HepG2 (cell line): ENCODE measurements around the gene GDPD4. TPM values are rescaled to one million over a fixed set of nuclear protein-coding genes. Genes with fewer than 3 reads are reported as not detected.
A peak's percentile ranks its signal among the peaks of the same experiment; 100 is the strongest.

ENCODE experiments used
- FOXK2 ChIP-seq: fragments of 450-650 bp; IDR thresholded peaks from 2 replicates; pipeline ENCODE4 v1.6.1; 2016
- HES4 ChIP-seq: sonication (generic); formaldehyde crosslinking; IDR thresholded peaks from 2 replicates; pipeline ENCODE4 v1.9.0; 2021; ENCODE audit warnings: mild to moderate bottlenecking, missing genetic modification reagents, borderline replicate concordance
- ISL2 ChIP-seq: sonication (generic); formaldehyde crosslinking; IDR thresholded peaks from 2 replicates; pipeline ENCODE4 v1.5.0; 2020; ENCODE audit warnings: missing genetic modification reagents
- MXD3 ChIP-seq: IDR thresholded peaks from 2 replicates; pipeline ENCODE4 v1.6.1; 2016; ENCODE audit warnings: mild to moderate bottlenecking, missing biosample characterization, missing genetic modification reagents
- NRL ChIP-seq: sonication (generic); formaldehyde crosslinking; IDR thresholded peaks from 2 replicates; pipeline ENCODE4 v1.5.0; 2020; ENCODE audit warnings: missing genetic modification reagents, mild to moderate bottlenecking, moderate library complexity, borderline replicate concordance
- PCBP1 ChIP-seq: fragments of 200-400 bp; formaldehyde crosslinking; IDR thresholded peaks from 2 replicates; pipeline ENCODE4 v1.6.1; 2017; ENCODE audit warnings: mild to moderate bottlenecking, low read depth, low read length, borderline replicate concordance
- RBM22 ChIP-seq: fragments of 200-400 bp; formaldehyde crosslinking; optimal IDR thresholded peaks from 2 replicates; pipeline ENCODE3; 2017; ENCODE audit warnings: mild to moderate bottlenecking, low read length, moderate library complexity
- RERE ChIP-seq: IDR thresholded peaks from 2 replicates; pipeline ENCODE4 v1.6.1; 2016; ENCODE audit warnings: low read depth, missing genetic modification reagents, missing compliant biosample characterization
- RFX5 ChIP-seq: IDR thresholded peaks from 2 replicates; pipeline ENCODE4 v1.6.1; 2011; ENCODE audit warnings: low read depth, low read length, improper control_type of control experiment
- RORA ChIP-seq: sonication (generic); formaldehyde crosslinking; IDR thresholded peaks from 2 replicates; pipeline ENCODE4 v1.5.0; 2020; ENCODE audit warnings: mild to moderate bottlenecking, missing genetic modification reagents, moderate library complexity
- RXRB ChIP-seq: IDR thresholded peaks from 2 replicates; pipeline ENCODE4 v1.6.1; 2016; ENCODE audit warnings: borderline replicate concordance, missing genetic modification reagents, missing compliant biosample characterization
- SNAPC2 ChIP-seq: sonication (generic); formaldehyde crosslinking; IDR thresholded peaks from 2 replicates; pipeline ENCODE4 v1.8.1; 2022; ENCODE audit warnings: mild to moderate bottlenecking, missing genetic modification reagents
- SP5 ChIP-seq: IDR thresholded peaks from 2 replicates; pipeline ENCODE4 v1.6.1; 2016; ENCODE audit warnings: low read depth, borderline replicate concordance
- ZNF256 ChIP-seq: sonication (generic); formaldehyde crosslinking; conservative IDR thresholded peaks from 2 replicates; pipeline ENCODE4 v1.4.0; 2020; ENCODE audit warnings: missing genetic modification reagents
- ZNF747 ChIP-seq: sonication (generic); formaldehyde crosslinking; IDR thresholded peaks from 2 replicates; pipeline ENCODE4 v1.8.1; 2023; ENCODE audit warnings: missing genetic modification reagents, mild to moderate bottlenecking, borderline replicate concordance
- polyA plus RNA-seq, 8 experiments: library from polyadenylated mRNA; depleted of rRNA in 3 of 8; stranded (reverse) in 7 of 8; unstranded in 1 of 8; fragments of >200 nt; fragmentation: Illumina TruSeq in 4 of 8; extraction: Trizol in 4 of 8; gene quantifications; 2 replicates each; pipeline versions ENCODE4 v1.2.1 to v1.2.3, GENCODE V29; 2011 to 2016; ENCODE audit warnings: low read depth in 4 of 8, missing spikeins in 1 of 8, mixed read lengths in 1 of 8; ENCODE audit not compliant: insufficient read depth in 1 of 8
- total RNA-seq, 5 experiments: library from RNA; depleted of rRNA; stranded (reverse); fragments of >200 nt; fragmentation: Illumina TruSeq; extraction: Trizol; gene quantifications; 2 replicates each; pipeline ENCODE4 v1.2.3, GENCODE V29; 2016; ENCODE audit warnings: low read depth in 1 of 5
- TF ChIP-seq, protein P1 (sequence below), 2 experiments: sonication (generic) in 1 of 2; formaldehyde crosslinking in 1 of 2; IDR thresholded peaks; 2 replicates each; pipeline versions ENCODE4 v1.4.0 to v1.6.1; 2016 to 2020; ENCODE audit warnings: borderline replicate concordance in 1 of 2, low read depth in 1 of 2, mild to moderate bottlenecking in 1 of 2, missing genetic modification reagents in 1 of 2
- TF ChIP-seq, protein P2 (sequence below): sonication (generic); formaldehyde crosslinking; IDR thresholded peaks from 2 replicates; pipeline ENCODE4 v1.5.0; 2020; ENCODE audit warnings: missing genetic modification reagents

The GDPD4 gene
- total and polyA plus RNA-seq, 2 of the 13 experiments (the other 11 are each of a cell fraction or from before 2014, with no cell fraction given), result not detected

- TF ChIP-seq, protein P1, sequence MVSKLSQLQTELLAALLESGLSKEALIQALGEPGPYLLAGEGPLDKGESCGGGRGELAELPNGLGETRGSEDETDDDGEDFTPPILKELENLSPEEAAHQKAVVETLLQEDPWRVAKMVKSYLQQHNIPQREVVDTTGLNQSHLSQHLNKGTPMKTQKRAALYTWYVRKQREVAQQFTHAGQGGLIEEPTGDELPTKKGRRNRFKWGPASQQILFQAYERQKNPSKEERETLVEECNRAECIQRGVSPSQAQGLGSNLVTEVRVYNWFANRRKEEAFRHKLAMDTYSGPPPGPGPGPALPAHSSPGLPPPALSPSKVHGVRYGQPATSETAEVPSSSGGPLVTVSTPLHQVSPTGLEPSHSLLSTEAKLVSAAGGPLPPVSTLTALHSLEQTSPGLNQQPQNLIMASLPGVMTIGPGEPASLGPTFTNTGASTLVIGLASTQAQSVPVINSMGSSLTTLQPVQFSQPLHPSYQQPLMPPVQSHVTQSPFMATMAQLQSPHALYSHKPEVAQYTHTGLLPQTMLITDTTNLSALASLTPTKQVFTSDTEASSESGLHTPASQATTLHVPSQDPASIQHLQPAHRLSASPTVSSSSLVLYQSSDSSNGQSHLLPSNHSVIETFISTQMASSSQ (IDR thresholded peaks at IDR 0.05; ENCODE audit: low read depth), result no peak
- TF ChIP-seq, protein P1 (CRISPR knock-in tag; IDR thresholded peaks at IDR 0.05; ENCODE audit: borderline replicate concordance), result no peak
- TF ChIP-seq SP5 (no peak), RORA (no peak), RBM22 (no peak), NRL (CRISPR knock-in tag) (no peak), ISL2 (CRISPR knock-in tag) (no peak), RFX5 (no peak), ZNF256 (CRISPR knock-in tag) (no peak), MXD3 (CRISPR knock-in tag) (no peak), HES4 (CRISPR knock-in tag) (no peak), RERE (CRISPR knock-in tag) (no peak), SNAPC2 (CRISPR knock-in tag) (0 out of 2 replicates have a peak, but pooled peaks have one; percentile 40), PCBP1 (no peak), ZNF747 (0 out of 2 replicates have a peak, but pooled peaks have one; percentile 43), RXRB (CRISPR knock-in tag) (peak; percentile 77; the same call in 1 of the 2 replicates), FOXK2 (no peak)
- TF ChIP-seq, protein P2, sequence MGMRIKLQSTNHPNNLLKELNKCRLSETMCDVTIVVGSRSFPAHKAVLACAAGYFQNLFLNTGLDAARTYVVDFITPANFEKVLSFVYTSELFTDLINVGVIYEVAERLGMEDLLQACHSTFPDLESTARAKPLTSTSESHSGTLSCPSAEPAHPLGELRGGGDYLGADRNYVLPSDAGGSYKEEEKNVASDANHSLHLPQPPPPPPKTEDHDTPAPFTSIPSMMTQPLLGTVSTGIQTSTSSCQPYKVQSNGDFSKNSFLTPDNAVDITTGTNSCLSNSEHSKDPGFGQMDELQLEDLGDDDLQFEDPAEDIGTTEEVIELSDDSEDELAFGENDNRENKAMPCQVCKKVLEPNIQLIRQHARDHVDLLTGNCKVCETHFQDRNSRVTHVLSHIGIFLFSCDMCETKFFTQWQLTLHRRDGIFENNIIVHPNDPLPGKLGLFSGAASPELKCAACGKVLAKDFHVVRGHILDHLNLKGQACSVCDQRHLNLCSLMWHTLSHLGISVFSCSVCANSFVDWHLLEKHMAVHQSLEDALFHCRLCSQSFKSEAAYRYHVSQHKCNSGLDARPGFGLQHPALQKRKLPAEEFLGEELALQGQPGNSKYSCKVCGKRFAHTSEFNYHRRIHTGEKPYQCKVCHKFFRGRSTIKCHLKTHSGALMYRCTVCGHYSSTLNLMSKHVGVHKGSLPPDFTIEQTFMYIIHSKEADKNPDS (CRISPR knock-in tag), result no peak
Measured at GRCh38 chr11:77252555-77253270, 48.8 kb downstream of the GDPD4 start (continued).
